Bronchial epithelial cell (primary cell): ENCODE measurements around the gene IFT122. TPM values are rescaled to one million over a fixed set of nuclear protein-coding genes. Genes with fewer than 3 reads are reported as not detected.
A peak's percentile ranks its signal among the peaks of the same experiment; 100 is the strongest.

Experiments
- DNase-seq: peaks from one replicate; pipeline ENCODE4 v3.0.0-alpha.2; 2010; ENCODE audit warnings: low read depth
- FAIRE-seq: peaks from 2 replicates; lab custom pipeline; 2011; peaks lifted over from hg19 to GRCh38; lab: Jason Lieb, UNC
- H3K27me3 ChIP-seq: 2 replicates; pipeline ENCODE4 v1.5.1; 2011; ENCODE audit warnings: low read length; ENCODE audit not compliant: control insufficient read depth, insufficient read depth
- H3K36me3 ChIP-seq: 2 replicates; pipeline ENCODE4 v1.5.1; 2011; ENCODE audit warnings: low read length; ENCODE audit not compliant: control insufficient read depth, insufficient read depth
- H3K4me3 ChIP-seq: 2 replicates; pipeline ENCODE4 v1.5.1; 2011; ENCODE audit warnings: mild to moderate bottlenecking, low read depth, low read length, control low read depth
- total RNA-seq: library from RNA; depleted of rRNA; stranded (reverse); fragments of >200 nt; gene quantifications from 2 replicates; pipeline ENCODE4 v1.2.1, GENCODE V29; 2014
- TF ChIP-seq, protein P1 (sequence below): IDR thresholded peaks from 2 replicates; pipeline ENCODE4 v1.5.1; 2011; ENCODE audit warnings: mild to moderate bottlenecking, moderate library complexity, low read length, control low read depth, inconsistent platforms; ENCODE audit not compliant: insufficient read depth, severe bottlenecking

Gene IFT122
- total RNA-seq, 1 donor from 2014 or later: 10.0 TPM

DNA sequence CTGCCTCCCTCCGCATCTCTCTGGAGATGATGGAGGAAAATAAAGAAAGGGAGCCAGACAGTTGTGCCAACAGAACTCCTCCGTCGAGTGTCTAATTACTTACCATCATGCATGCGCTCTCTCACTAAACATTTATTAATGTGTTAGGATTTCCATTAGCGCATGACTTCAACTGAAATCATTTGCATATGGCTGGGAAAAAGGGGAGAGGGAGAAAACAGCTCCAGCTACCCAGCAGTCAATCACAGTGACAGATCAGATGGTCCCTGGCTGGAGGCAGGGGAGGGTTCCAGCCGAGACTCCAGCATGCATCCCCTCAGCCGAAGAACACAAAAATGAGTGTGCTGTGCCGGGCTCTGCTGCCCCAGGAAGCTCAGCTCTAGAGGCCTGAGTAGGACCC is 81.6 kb downstream of the IFT122 start:
- no peak overlapping the region for H3K4me3 ChIP-seq
- TF ChIP-seq, protein P1, sequence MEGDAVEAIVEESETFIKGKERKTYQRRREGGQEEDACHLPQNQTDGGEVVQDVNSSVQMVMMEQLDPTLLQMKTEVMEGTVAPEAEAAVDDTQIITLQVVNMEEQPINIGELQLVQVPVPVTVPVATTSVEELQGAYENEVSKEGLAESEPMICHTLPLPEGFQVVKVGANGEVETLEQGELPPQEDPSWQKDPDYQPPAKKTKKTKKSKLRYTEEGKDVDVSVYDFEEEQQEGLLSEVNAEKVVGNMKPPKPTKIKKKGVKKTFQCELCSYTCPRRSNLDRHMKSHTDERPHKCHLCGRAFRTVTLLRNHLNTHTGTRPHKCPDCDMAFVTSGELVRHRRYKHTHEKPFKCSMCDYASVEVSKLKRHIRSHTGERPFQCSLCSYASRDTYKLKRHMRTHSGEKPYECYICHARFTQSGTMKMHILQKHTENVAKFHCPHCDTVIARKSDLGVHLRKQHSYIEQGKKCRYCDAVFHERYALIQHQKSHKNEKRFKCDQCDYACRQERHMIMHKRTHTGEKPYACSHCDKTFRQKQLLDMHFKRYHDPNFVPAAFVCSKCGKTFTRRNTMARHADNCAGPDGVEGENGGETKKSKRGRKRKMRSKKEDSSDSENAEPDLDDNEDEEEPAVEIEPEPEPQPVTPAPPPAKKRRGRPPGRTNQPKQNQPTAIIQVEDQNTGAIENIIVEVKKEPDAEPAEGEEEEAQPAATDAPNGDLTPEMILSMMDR: no peak
- FAIRE-seq (no peak), DNase-seq (no peak)
- no peaks in the 10 kb centered on the region for H3K36me3 ChIP-seq
- H3K27me3 ChIP-seq: peaks cover 1% of the 10 kb centered on the region

DNA sequence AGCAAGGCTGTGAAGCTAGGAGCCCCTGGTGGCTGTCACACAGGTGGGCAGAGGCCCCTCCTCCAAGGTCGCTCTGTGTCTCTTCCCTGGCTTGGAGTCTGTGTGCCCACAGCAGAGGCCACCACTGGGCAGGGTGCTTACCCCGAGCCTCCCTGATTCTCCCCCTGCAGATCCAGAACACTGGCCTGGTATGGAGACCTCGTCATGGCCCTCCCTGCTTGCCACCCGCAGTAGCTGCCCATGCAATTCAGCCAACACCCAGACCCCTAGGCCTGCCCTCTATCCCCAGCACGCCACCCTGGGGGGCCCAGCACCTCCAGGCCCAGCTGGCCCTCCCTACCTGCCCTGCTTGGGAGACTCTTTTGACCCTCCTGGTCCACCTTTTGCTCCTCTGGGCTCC is 82.9 kb downstream of the IFT122 start:
- Histone ChIP-seq H3K36me3 (no peaks in the 10 kb centered on the region), H3K4me3 (no peak overlapping the region), H3K27me3 (peaks cover 1% of the 10 kb centered on the region)
- TF ChIP-seq, protein P1: no peak
- FAIRE-seq (no peak), DNase-seq (no peak)

DNA sequence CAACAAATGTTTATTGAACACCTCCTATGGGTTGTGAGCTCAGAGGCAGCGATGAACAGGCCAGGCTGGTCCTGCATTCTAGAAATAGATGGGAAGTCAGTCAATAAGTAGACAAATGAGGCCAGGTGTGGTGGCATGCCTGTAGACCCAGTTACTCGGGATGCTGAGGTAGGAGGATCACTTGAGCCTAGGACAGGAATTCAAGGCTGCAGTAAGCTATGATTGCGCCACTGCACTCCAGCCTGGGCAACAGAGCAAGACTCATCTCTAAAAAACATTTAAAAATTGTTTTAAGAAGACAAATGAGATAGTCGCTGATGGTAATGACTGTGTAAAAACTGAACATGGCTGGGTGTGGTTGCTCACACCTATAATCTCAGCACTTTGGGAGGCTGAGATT is 84.1 kb downstream of the IFT122 start:
- DNase-seq: no peak
- H3K27me3 ChIP-seq: peaks cover 1% of the 10 kb centered on the region
- no peak for FAIRE-seq
- H3K4me3 ChIP-seq: no peak overlapping the region
- no peaks in the 10 kb centered on the region for H3K36me3 ChIP-seq
- TF ChIP-seq, protein P1: no peak

DNA sequence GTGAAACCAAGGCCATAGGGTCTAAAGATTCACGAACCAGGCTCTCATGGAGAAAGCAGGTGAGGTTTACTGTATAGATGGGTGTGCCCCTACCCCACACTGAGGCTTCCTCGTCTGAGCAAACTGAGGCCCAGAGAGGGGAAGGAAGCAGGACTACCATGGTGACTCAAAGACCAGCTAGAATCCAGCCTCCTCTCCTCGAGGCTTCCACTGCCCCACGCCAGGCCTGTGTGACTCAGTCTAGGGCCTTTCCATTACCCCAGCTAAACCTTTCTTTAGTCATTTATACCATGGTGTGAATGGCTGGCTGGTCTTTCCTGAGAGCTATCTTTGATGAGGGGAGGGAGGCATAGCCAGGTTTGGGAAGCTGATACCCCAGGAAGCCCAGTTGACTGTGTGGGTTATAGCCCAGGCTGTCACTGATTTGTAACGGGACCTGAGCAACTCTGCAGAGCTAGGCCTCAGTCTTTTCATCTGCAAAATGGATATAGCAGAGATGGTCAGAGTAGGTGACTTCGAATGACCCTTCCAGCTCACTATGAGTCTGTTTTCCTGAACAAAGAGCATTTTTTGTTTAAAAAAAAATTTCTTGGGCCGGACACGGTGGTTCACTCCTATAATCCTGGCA is 85.4 kb downstream of the IFT122 start:
- peak; percentile 66 for DNase-seq
- Histone ChIP-seq H3K27me3 (no peaks in the 10 kb centered on the region), H3K36me3 (no peaks in the 10 kb centered on the region), H3K4me3 (no peak overlapping the region)
- peak; percentile 70 for FAIRE-seq
- TF ChIP-seq, protein P1: no peak

DNA sequence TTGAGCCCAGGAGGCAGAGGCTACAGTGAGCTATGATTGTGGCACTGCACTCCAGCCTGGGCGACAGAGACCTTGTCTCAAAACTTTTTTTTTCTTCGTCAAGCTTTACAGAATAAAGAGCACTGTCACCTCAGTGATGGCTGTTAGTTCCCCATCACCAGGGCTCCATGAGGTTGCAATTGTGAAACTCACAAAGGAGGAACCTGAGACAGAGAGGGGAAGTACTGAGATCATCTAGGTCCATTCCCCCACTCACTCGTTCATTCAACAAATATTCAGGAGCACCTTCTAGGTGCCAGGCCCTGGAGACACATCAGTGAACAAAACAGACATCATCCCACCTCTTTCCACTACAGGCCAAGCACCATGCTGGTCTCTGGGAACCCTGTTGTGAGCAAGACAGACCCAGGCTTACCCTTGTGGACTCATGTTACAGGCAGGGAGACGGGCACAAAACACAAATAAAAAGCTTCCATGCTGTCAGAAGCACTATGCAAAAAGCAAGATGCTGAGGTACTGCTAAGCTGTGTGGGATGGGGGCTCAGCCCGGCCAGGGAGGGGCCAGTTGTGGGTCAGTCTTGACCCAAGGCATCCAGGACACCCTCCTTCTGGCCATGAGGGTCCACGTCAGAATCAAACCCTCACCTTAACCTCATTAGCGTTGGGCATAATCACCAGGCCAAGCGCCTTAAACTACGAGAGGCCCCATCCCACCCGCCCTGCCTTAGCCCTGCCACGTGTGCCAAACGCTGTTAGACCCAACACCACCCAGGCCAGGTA is 86.3 kb downstream of the IFT122 start:
- DNase-seq: no peak
- no peaks in the 10 kb centered on the region for H3K27me3 ChIP-seq
- H3K36me3 ChIP-seq: no peaks in the 10 kb centered on the region
- no peak for FAIRE-seq
- TF ChIP-seq, protein P1: no peak
- no peak overlapping the region for H3K4me3 ChIP-seq
